ENCODE measurements around the gene CDKAL1. TPM values are rescaled to one million over a fixed set of nuclear protein-coding genes. Genes with fewer than 3 reads are reported as not detected.

CDKAL1 gene
- total and polyA plus RNA-seq, 2 of the 8 experiments (the other 6 are each of a cell fraction or from before 2014, with no cell fraction given): 8.4 to 24.6 TPM

- Histone ChIP-seq H3K4ac (replicated peaks; ENCODE audit: insufficient read length, low read depth, low read length) (no peak overlapping the region), H2AFZ (ENCODE audit: low read length) (no peak overlapping the region), H3K9ac (replicated peaks in 1 of 4; ENCODE audit: extremely low read depth in 1 of 4, low read depth in 3 of 4, low read length in 3 of 4) (no peak overlapping the region), H3K4me3 (ENCODE audit: extremely low read depth in 1 of 4, insufficient read depth in 2 of 4, low read depth in 3 of 4, low read length in 4 of 4) (no peak overlapping the region), H4K5ac (ENCODE audit: insufficient read length, low read depth, low read length) (no peak overlapping the region), H3K79me2 (ENCODE audit: control insufficient read depth in 1 of 2, insufficient read depth in 2 of 2, low read length in 2 of 2) (no peaks in the 10 kb centered on the region), H3K18ac (ENCODE audit: extremely low read depth, low read length) (no peak overlapping the region), H4K20me1 (replicated peaks in 1 of 2; ENCODE audit: control insufficient read depth in 1 of 2, insufficient read depth in 2 of 2, low read length in 2 of 2) (no peaks in the 10 kb centered on the region), H3K14ac (ENCODE audit: insufficient read length) (no peak overlapping the region), H3K23me2 (ENCODE audit: low read depth, low read length) (no peaks in the 10 kb centered on the region), H3K27ac (ENCODE audit: low read depth, low read length) (no peak overlapping the region), H2BK20ac (ENCODE audit: low read length) (no peak overlapping the region), H2BK5ac (ENCODE audit: low read depth, low read length) (no peak overlapping the region), H2BK120ac (replicated peaks; ENCODE audit: low read depth, low read length) (no peak overlapping the region), H3K4me1 (replicated peaks in 1 of 4; ENCODE audit: control insufficient read depth in 3 of 4, insufficient read depth in 4 of 4, low read length in 3 of 4) (no peaks in the 10 kb centered on the region), H3K9me3 (ENCODE audit: insufficient read depth in 2 of 2, low read depth in 1 of 2, low read length in 1 of 2) (peaks cover 2 to 6% of the 10 kb centered on the region in 2 experiments; a peak in 2 of 4 replicates), H3K36me3 (ENCODE audit: control insufficient read depth in 2 of 4, insufficient read depth in 4 of 4, low read length in 3 of 4) (no peaks in the 10 kb centered on the region), H3K79me1 (ENCODE audit: low read depth, low read length) (no peaks in the 10 kb centered on the region), H3K23ac (ENCODE audit: insufficient read length) (no peak overlapping the region), H4K8ac (ENCODE audit: extremely low read depth, insufficient read depth, low read length) (no peak overlapping the region), H2BK12ac (ENCODE audit: low read depth, low read length) (no peak overlapping the region), H4K91ac (replicated peaks; ENCODE audit: insufficient read length, low read length) (no peak overlapping the region), H3K4me2 (ENCODE audit: insufficient read depth in 1 of 2, low read depth in 2 of 2, low read length in 2 of 2) (no peak overlapping the region), H3K56ac (replicated peaks; ENCODE audit: insufficient read length, low read depth, low read length) (no peak overlapping the region), H3K27me3 (replicated peaks in 1 of 4; ENCODE audit: control insufficient read depth in 3 of 4, extremely low read depth in 1 of 4, insufficient read depth in 3 of 4, low read length in 3 of 4) (no peaks in the 10 kb centered on the region), H2AK5ac (ENCODE audit: low read depth, low read length) (no peak overlapping the region), H2BK15ac (ENCODE audit: low read length) (no peak overlapping the region)
- ChIA-PET CTCF (ENCODE audit: partially characterized antibody) (no interaction called here), POLR2A (ENCODE audit: partially characterized antibody) (no interaction called here)
- DNase-seq (ENCODE audit: low read depth in 1 of 2, low spot score in 2 of 2): no peak
- WGBS, 2 experiments (ENCODE audit: extremely low coverage in 1 of 2, insufficient coverage in 1 of 2, insufficient read length in 1 of 2, insufficient replicate concordance in 2 of 2, low coverage in 1 of 2, low lambda C conversion rate in 2 of 2, missing lambda C conversion rate in 1 of 2): 92% methylated on average over 3 of the region's 3 CpGs; no CpG with 5 or more reads in 1 of the 2 experiments
- FAIRE-seq: no peak
- TF ChIP-seq JUND (IDR thresholded peaks at IDR 0.05; ENCODE audit: low read length) (no peak), SIN3A (conservative IDR thresholded peaks at IDR 0.05 in 1 of 2, IDR thresholded peaks at IDR 0.05 in 1 of 2; ENCODE audit: low read depth in 1 of 2, low read length in 2 of 2) (no peak), POLR2A (IDR thresholded peaks at IDR 0.05; ENCODE audit: control extremely low read depth in 1 of 2, low read depth in 2 of 2, low read length in 2 of 2) (no peak), RFX5 (IDR thresholded peaks at IDR 0.05; ENCODE audit: borderline replicate concordance, low read depth, low read length) (no peak), KDM1A (IDR thresholded peaks at IDR 0.05; ENCODE audit: borderline replicate concordance, low read length) (no peak), CBX5 (IDR thresholded peaks at IDR 0.05; ENCODE audit: low read depth, low read length) (no peak), SUZ12 (IDR thresholded peaks at IDR 0.05; ENCODE audit: low read length) (no peak), SP4 (IDR thresholded peaks at IDR 0.05; ENCODE audit: low read length) (no peak), SP1 (IDR thresholded peaks at IDR 0.05; ENCODE audit: low read depth, low read length) (no peak), EZH2 (IDR thresholded peaks at IDR 0.05; ENCODE audit: low read depth, low read length, severe bottlenecking) (no peak), EP300 (IDR thresholded peaks at IDR 0.05; ENCODE audit: borderline replicate concordance in 1 of 2, low read depth in 2 of 2, low read length in 2 of 2) (no peak), KDM4A (IDR thresholded peaks at IDR 0.05; ENCODE audit: low read depth, low read length, severe bottlenecking) (no peak), RAD21 (IDR thresholded peaks at IDR 0.05 in 1 of 2, conservative IDR thresholded peaks at IDR 0.05 in 1 of 2; ENCODE audit: low read depth in 2 of 2, low read length in 2 of 2) (no peak)
- TF ChIP-seq, protein P1, sequence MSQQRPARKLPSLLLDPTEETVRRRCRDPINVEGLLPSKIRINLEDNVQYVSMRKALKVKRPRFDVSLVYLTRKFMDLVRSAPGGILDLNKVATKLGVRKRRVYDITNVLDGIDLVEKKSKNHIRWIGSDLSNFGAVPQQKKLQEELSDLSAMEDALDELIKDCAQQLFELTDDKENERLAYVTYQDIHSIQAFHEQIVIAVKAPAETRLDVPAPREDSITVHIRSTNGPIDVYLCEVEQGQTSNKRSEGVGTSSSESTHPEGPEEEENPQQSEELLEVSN (IDR thresholded peaks at IDR 0.05): no peak
These were observed 381.8 kb downstream of the CDKAL1 start for GRCh38 chr6:20916086-20916485.

Measured in H1 (cell line).